Astrocyte (in vitro differentiated cells and primary cell): ENCODE measurements around the gene DCC.

Source experiments
- EZH2 ChIP-seq: IDR thresholded peaks from 2 replicates; pipeline ENCODE4 v1.6.1; 2012; ENCODE audit warnings: mild to moderate bottlenecking, low read length, inconsistent platforms; ENCODE audit not compliant: insufficient read depth
- TF ChIP-seq, protein P1 (sequence below): IDR thresholded peaks from 2 replicates; pipeline ENCODE4 v1.5.1; 2011; ENCODE audit warnings: low read depth, mild to moderate bottlenecking, inconsistent platforms, low read length, moderate library complexity; ENCODE audit not compliant: insufficient read depth

DNA sequence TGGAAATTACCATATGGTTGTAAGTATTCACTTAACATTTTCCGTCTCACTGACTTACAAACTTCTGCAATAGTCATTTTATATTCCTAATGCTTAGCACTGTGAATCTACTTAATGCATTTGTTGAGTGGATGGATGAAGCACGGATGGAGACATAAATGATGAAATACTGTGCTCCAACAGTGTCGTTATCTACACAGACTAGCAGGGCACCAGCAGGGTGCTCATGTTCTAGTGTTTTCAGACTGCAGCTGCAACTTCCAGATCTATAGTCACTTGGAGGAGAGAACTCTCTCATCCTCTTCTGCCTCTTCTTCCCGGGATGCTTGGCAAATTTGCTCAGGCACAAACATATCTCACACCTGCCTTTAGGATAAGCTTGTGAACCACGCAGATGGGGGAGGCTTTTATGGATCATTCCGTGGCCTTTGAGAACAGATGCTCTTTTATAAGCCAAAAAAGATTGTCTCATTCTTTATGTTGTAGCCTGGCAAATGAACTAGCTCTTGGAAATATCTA is 1086.7 kb downstream of the DCC start:
- TF ChIP-seq, protein P1, sequence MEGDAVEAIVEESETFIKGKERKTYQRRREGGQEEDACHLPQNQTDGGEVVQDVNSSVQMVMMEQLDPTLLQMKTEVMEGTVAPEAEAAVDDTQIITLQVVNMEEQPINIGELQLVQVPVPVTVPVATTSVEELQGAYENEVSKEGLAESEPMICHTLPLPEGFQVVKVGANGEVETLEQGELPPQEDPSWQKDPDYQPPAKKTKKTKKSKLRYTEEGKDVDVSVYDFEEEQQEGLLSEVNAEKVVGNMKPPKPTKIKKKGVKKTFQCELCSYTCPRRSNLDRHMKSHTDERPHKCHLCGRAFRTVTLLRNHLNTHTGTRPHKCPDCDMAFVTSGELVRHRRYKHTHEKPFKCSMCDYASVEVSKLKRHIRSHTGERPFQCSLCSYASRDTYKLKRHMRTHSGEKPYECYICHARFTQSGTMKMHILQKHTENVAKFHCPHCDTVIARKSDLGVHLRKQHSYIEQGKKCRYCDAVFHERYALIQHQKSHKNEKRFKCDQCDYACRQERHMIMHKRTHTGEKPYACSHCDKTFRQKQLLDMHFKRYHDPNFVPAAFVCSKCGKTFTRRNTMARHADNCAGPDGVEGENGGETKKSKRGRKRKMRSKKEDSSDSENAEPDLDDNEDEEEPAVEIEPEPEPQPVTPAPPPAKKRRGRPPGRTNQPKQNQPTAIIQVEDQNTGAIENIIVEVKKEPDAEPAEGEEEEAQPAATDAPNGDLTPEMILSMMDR = no peak
- no peak for TF ChIP-seq EZH2
